K562 treated with DMSO at 1 percent for 48 hours (cell line): ENCODE measurements around the gene NHS. TPM values are rescaled to one million over a fixed set of nuclear protein-coding genes. Genes with fewer than 3 reads are reported as not detected.

ENCODE experiments used
- total RNA-seq: library from RNA; unstranded; fragments of 300-600 nt; gene quantifications from 2 replicates; pipeline ENCODE4 v1.2.3, GENCODE V29; 2022; ENCODE audit warnings: low replicate concordance; ENCODE audit errors: extremely low read depth

NHS gene
- not detected in 2 replicates for total RNA-seq

GRCh38 chrX:17374619-17375366, at the start of gene NHS:
Gene NHS, plus strand, starts transcription at chrX:17375200. Its CDS starts 558 bp downstream, at chrX:17375758.

GRCh38 chrX:17736856-17737709, 362.1 kb downstream of the NHS start, which contains the start of gene SCML1:
Gene SCML1, plus strand, starts transcription at chrX:17737493. Its CDS starts 6,694 bp downstream, at chrX:17744187.

